ENCODE measurements around the gene ALDH3B1. TPM values are rescaled to one million over a fixed set of nuclear protein-coding genes. Genes with fewer than 3 reads are reported as not detected.

Gene ALDH3B1
- total and polyA plus RNA-seq, 2 experiments from 2014 or later: 15.4 to 15.7 TPM

DNA sequence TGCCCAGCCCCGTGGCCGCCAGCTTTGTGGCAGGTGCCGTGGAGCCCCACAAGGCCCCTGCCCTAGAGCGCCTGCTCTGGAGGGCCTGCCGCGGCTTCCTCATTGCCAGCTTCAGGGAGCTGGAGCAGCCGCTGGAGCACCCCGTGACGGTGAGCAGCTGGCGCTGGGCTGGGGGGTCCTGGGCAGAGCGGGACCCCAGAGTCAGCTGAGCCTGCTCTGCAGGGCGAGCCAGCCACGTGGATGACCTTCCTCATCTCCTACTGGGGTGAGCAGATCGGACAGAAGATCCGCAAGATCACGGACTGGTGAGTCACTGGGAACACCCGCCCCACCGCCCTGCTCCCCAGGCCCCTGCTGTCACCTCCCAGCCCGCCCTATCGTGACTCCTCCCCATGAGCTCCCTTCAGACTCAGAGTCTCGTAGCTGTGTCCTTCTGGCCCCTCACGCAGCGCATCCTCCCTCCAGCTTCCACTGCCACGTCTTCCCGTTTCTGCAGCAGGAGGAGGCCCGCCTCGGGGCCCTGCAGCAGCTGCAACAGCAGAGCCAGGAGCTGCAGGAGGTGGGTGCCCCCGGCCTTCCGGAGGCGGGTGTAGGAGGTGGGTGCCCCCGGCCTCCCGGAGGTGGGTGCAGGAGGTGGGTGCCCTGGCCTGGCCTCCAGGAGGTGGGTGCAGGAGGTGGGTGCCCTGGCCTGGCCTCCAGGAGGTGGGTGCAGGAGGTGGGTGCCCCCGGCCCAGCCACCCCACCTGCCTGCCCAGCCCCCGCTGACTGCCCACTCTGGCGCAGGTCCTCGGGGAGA lies 33.4 kb downstream of the ALDH3B1 start:
- Histone ChIP-seq H3K27ac (peak overlapping the region; percentile 57), H3K27me3 (no peaks in the 10 kb centered on the region), H3K4me1 (ENCODE audit: insufficient read depth) (peaks cover 18% of the 10 kb centered on the region), H4K20me1 (ENCODE audit: insufficient read depth, poor library complexity, severe bottlenecking) (no peaks in the 10 kb centered on the region), H3K9me3 (ENCODE audit: low read depth) (no peaks in the 10 kb centered on the region), H3K4me2 (peak overlapping the region; percentile 25), H3K9me2 (replicated peaks; ENCODE audit: insufficient read depth) (no peaks in the 10 kb centered on the region), H3K4me3 (no peak overlapping the region), H3K79me2 (peaks cover 3% of the 10 kb centered on the region), H3K36me3 (replicated peaks; ENCODE audit: insufficient read depth, low read depth) (no peaks in the 10 kb centered on the region), H2AFZ (no peak overlapping the region)
- TF ChIP-seq, protein P1, sequence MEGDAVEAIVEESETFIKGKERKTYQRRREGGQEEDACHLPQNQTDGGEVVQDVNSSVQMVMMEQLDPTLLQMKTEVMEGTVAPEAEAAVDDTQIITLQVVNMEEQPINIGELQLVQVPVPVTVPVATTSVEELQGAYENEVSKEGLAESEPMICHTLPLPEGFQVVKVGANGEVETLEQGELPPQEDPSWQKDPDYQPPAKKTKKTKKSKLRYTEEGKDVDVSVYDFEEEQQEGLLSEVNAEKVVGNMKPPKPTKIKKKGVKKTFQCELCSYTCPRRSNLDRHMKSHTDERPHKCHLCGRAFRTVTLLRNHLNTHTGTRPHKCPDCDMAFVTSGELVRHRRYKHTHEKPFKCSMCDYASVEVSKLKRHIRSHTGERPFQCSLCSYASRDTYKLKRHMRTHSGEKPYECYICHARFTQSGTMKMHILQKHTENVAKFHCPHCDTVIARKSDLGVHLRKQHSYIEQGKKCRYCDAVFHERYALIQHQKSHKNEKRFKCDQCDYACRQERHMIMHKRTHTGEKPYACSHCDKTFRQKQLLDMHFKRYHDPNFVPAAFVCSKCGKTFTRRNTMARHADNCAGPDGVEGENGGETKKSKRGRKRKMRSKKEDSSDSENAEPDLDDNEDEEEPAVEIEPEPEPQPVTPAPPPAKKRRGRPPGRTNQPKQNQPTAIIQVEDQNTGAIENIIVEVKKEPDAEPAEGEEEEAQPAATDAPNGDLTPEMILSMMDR (IDR thresholded peaks at IDR 0.05; ENCODE audit: poor library complexity): no peak
- TF ChIP-seq EZH2phosphoT487 (IDR thresholded peaks at IDR 0.05; ENCODE audit: low read depth, severe bottlenecking, unreplicated experiment): no peak
- TF ChIP-seq EZH2 (IDR thresholded peaks at IDR 0.05; ENCODE audit: borderline replicate concordance): no peak
- 87% methylated on average over 19 of the region's 36 CpGs for WGBS (ENCODE audit: low lambda C conversion rate, missing lambda C conversion rate)
- peak; percentile 74 for DNase-seq (ENCODE audit: low spot score)

DNA sequence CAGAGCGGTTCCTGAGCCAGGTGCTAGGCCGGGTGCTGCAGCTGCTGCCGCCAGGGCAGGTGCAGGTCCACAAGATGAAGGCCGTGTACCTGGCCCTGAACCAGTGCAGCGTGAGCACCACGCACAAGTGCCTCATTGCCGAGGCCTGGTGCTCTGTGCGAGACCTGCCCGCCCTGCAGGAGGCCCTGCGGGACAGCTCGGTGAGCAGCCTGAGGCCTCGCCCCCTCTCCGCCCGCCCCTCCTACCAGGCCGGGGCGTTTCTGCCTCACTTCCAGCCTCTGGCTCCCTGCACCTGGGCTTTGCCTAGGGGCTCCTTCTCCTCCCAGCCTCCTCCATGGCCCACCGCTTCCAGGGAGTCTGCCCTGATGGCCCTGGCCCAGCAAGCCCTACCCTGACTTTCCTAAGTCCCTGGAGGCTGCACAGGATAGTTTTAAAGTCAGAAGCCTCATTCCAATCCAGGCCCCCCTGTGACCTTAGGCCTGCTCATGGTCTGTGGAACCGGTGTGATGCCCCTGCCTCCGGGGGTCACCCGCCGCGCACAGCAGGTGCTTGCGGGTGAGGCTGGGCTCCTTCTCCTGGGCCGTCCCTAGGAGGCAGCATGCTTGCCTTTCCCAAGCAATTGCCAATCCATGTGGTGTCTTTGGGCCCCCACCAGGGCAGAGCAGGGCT lies 34.2 kb downstream of the ALDH3B1 start:
- no peak for TF ChIP-seq EZH2phosphoT487 (IDR thresholded peaks at IDR 0.05; ENCODE audit: low read depth, severe bottlenecking, unreplicated experiment)
- TF ChIP-seq EZH2 (IDR thresholded peaks at IDR 0.05; ENCODE audit: borderline replicate concordance): no peak
- TF ChIP-seq, protein P1 (IDR thresholded peaks at IDR 0.05; ENCODE audit: poor library complexity): no peak

DNA sequence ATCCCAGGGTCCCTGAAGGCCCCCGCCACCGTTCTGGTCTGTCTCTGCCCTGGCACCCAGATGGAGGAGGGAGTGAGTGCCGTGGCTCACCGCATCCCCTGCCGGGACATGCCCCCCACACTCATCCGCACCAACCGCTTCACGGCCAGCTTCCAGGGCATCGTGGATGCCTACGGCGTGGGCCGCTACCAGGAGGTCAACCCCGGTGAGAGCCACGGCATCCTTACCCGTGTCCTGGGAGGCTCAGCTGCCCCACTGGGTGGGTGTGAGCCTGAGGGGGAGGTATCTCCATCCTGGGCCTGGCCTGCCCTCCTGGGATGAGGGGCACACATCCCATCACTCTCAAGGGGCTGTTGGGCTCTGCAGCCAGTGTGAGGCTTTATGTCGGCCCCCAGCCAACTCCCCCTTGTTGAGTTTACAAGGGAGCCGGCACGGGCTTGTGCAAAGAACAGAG lies 34.8 kb downstream of the ALDH3B1 start:
- Histone ChIP-seq H4K20me1 (ENCODE audit: insufficient read depth, poor library complexity, severe bottlenecking) (no peaks in the 10 kb centered on the region), H3K36me3 (replicated peaks; ENCODE audit: insufficient read depth, low read depth) (no peaks in the 10 kb centered on the region), H2AFZ (no peak overlapping the region), H3K4me1 (ENCODE audit: insufficient read depth) (peaks cover 10% of the 10 kb centered on the region), H3K27me3 (no peaks in the 10 kb centered on the region), H3K79me2 (peaks cover 3% of the 10 kb centered on the region), H3K27ac (no peak overlapping the region), H3K9me2 (replicated peaks; ENCODE audit: insufficient read depth) (no peaks in the 10 kb centered on the region), H3K4me2 (no peak overlapping the region), H3K9me3 (ENCODE audit: low read depth) (no peaks in the 10 kb centered on the region), H3K4me3 (no peak overlapping the region)
- no peak for DNase-seq (ENCODE audit: low spot score)
- TF ChIP-seq, protein P1 (IDR thresholded peaks at IDR 0.05; ENCODE audit: poor library complexity): no peak
- TF ChIP-seq EZH2 (IDR thresholded peaks at IDR 0.05; ENCODE audit: borderline replicate concordance): no peak
- no peak for TF ChIP-seq EZH2phosphoT487 (IDR thresholded peaks at IDR 0.05; ENCODE audit: low read depth, severe bottlenecking, unreplicated experiment)
- 96% methylated on average over 18 of the region's 18 CpGs for WGBS (ENCODE audit: low lambda C conversion rate, missing lambda C conversion rate)

More for the DNA sequence above, 34.2 kb downstream of the ALDH3B1 start:
- Histone ChIP-seq H3K4me1 (ENCODE audit: insufficient read depth) (peaks cover 14% of the 10 kb centered on the region), H3K27me3 (no peaks in the 10 kb centered on the region), H3K9me2 (replicated peaks; ENCODE audit: insufficient read depth) (no peaks in the 10 kb centered on the region), H3K79me2 (peaks cover 3% of the 10 kb centered on the region), H2AFZ (no peak overlapping the region), H4K20me1 (ENCODE audit: insufficient read depth, poor library complexity, severe bottlenecking) (no peaks in the 10 kb centered on the region), H3K9me3 (ENCODE audit: low read depth) (no peaks in the 10 kb centered on the region), H3K4me3 (no peak overlapping the region), H3K36me3 (replicated peaks; ENCODE audit: insufficient read depth, low read depth) (no peaks in the 10 kb centered on the region), H3K4me2 (peak overlapping the region; percentile 25), H3K27ac (no peak overlapping the region)
- WGBS (ENCODE audit: low lambda C conversion rate, missing lambda C conversion rate): 88% methylated on average over 24 of the region's 24 CpGs
- no peak for DNase-seq (ENCODE audit: low spot score)

Measured in hepatocyte (in vitro differentiated cells).